Lower leg skin (tissue), 4 donors: Measurements from ENCODE around the gene PRPF31. TPM values are rescaled to one million over a fixed set of nuclear protein-coding genes. Genes with fewer than 3 reads are reported as not detected.
A peak's percentile ranks its signal among the peaks of the same experiment; 100 is the strongest.
"Not testable (repeated sequence)": the region's sequence is repeated elsewhere in the genome, so short reads cannot be mapped to it uniquely, and the experiment has no call there.

Source experiments
- DNase-seq, 2 donors: peaks; one replicate each; pipeline ENCODE4 v3.0.0-alpha.2; 2019; ENCODE audit warnings: low spot score in 2 of 2
- H3K4me3 ChIP-seq: fragments of 200-600 bp; sonication (generic); 2 replicates; pipeline ENCODE4 v1.5.1; 2017; ENCODE audit warnings: mild to moderate bottlenecking, low read depth; ENCODE audit not compliant: poor library complexity, severe bottlenecking
- POLR2A ChIP-seq, 2 donors: fragments of 450-650 bp; IDR thresholded peaks; one replicate each; pipeline ENCODE4 v1.6.1; 2016 to 2017; ENCODE audit warnings: antibody characterized with exemption in 2 of 2, mild to moderate bottlenecking in 1 of 2, moderate library complexity in 1 of 2
- WGBS, 2 donors: methylation state at CpG; one replicate each; pipeline ENCODE4 v1.1.5; 2018; 5-methylcytosine and 5-hydroxymethylcytosine counted together
- intact Hi-C: fragments of 100-400 bp; cut with DNase I; formaldehyde crosslinking; loops from one replicate; pipeline ENCODE4 v1.15.0; 2023; ENCODE audit warnings: low total_unique reads
- total RNA-seq, 4 donors: library from RNA; depleted of rRNA; stranded (reverse); fragments of >200 nt; gene quantifications; one replicate each; pipeline ENCODE4 v1.1.0, GENCODE V29; 2016
- TF ChIP-seq, protein P1 (sequence below), 3 donors: fragments of 450-650 bp; IDR thresholded peaks; one replicate each; pipeline ENCODE4 v1.5.1; 2016; ENCODE audit warnings: antibody characterized with exemption in 3 of 3, mild to moderate bottlenecking in 3 of 3, moderate library complexity in 2 of 3

Gene PRPF31
- total RNA-seq, 4 donors from 2014 or later = 39.2 to 65.1 (median 47.3) TPM

DNA sequence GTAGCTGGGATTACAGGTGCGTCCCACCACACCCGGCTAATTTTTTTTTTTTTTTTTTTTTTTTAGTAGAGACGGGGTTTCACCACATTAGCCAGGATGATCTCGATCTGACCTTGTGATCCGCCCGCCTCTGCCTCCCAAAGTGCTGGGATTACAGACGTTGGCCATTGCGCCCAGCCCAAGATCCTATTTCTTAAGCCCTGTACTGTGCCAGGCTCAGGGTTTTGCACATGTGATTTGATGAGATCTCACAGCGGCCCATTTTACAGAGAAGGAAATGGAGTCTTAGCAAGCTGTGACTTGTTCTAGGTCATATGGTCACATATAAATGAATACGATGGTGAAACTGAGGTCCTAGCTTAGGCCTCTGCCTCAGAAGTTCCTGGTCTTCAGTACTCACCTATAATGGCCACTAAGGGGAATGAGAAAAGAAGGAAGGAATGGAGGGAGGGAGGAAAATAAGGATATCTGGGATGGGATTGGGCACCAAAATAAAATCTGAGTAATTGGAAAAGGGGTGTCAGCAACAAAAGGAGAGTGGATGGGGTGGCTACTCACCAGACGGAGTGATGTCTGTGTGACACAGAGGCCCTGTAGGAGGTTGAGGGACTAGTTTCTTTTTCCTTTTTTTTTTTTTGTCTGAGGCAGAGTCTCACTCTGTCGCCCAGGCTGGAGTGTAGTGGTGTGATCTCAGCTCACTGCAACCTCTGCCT lies 16.2 kb upstream of the PRPF31 start:
- DNase-seq = no peak
- H3K4me3 ChIP-seq = no peak overlapping the region
- 86 to 89% methylated on average over 11 to 12 of the region's 12 CpGs for WGBS, 2 donors
- intact Hi-C loops = no loop called here
- TF ChIP-seq, protein P1, sequence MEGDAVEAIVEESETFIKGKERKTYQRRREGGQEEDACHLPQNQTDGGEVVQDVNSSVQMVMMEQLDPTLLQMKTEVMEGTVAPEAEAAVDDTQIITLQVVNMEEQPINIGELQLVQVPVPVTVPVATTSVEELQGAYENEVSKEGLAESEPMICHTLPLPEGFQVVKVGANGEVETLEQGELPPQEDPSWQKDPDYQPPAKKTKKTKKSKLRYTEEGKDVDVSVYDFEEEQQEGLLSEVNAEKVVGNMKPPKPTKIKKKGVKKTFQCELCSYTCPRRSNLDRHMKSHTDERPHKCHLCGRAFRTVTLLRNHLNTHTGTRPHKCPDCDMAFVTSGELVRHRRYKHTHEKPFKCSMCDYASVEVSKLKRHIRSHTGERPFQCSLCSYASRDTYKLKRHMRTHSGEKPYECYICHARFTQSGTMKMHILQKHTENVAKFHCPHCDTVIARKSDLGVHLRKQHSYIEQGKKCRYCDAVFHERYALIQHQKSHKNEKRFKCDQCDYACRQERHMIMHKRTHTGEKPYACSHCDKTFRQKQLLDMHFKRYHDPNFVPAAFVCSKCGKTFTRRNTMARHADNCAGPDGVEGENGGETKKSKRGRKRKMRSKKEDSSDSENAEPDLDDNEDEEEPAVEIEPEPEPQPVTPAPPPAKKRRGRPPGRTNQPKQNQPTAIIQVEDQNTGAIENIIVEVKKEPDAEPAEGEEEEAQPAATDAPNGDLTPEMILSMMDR (IDR thresholded peaks at IDR 0.05) = no peak
- no peak for TF ChIP-seq POLR2A (IDR thresholded peaks at IDR 0.05)

DNA sequence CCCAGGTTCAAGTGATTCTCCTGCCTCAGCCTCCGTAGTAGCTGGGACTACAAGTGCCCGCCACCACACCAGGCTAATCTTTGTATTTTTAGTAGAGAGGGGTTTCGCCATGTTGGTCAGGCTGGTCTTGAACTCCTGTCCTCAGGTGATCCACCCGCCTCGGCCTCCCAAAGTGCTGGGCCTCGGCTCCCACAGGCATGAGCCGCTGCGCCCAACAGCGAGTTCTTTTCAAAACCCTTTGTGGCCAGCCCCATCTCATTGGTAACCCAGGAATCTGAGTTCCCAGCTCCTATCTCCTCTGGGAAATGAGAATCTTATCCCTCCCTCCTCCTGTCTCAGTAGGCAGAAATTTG lies 15.7 kb upstream of the PRPF31 start:
- 81 to 88% methylated on average over 9 of the region's 9 CpGs for WGBS, 2 donors
- H3K4me3 ChIP-seq, DNase-seq, intact Hi-C loops: not testable (repeated sequence)

DNA sequence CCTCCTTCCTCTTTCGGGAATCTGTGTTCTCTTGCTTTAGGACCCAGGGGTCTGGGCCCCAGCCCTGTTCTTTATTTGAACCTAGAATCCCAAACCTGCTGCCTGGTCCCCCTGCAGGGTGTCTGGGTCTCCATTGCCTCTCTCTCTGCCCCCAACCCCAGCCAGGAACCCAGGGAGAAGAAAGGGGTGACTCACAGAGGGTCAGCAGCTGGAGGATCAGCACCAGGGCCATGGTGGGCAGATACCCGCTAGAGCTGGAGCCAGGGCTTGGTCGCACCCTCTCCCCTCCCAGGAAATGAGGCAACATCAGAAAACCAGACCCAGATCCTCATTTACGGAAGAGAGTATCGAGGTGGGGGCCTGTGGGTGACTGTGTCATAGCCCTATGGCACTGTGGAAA lies 15.0 kb upstream of the PRPF31 start, which contains the start of gene OSCAR:
Gene OSCAR (minus strand): TSS at position 243 of the 400 bp plus-strand sequence. CDS start 11 bp downstream, at position 232.
- no peak within 1 kb of the TSS for H3K4me3 ChIP-seq
- intact Hi-C loops = no loop called here
- 48 to 49% methylated on average over 5 of the region's 5 CpGs for WGBS, 2 donors
- no peak for DNase-seq
- no peak for TF ChIP-seq POLR2A (IDR thresholded peaks at IDR 0.05)
- TF ChIP-seq, protein P1 (IDR thresholded peaks at IDR 0.05) = no peak

DNA sequence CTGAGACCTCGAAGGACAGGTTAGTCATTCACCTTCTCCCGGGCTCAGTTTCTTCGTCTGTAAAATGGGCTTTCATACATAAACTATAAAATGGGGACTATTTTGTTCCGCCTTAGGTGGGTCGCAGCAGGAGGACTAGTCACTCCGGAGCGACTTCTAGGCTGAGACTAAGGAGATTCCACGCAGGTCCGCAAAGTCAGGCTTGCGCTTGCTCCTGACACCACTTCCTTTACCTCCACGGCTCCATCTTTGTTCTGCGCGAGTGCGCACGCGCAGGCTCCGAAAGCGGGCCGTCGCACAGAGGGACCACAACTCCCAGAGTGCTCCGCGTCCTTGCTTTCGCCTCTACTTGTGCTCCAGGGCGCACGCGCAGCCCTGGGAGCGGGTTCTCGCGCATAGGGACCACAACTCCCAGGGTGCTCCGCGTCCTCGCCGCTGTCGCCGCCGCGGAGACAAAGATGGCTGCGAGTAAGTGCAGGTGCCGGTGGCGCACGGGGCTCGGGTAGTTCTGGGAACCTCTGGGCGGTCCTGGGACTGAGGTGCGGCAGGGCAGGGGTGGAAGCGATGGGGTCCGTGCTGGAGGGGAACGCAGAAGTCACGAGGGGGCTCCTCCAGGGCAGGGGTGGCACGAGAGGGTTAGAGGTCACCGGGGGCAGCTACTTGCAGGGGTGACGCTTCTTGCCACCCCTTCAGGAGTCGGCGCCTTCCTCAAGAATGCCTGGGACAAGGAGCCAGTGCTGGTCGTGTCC lies 13.0 kb upstream of the PRPF31 start, which contains the start of gene NDUFA3:
Gene NDUFA3 (plus strand): TSS at position 435 of the 749 bp plus-strand sequence. CDS start 24 bp downstream, at position 459.
- WGBS, 2 donors = 3 to 4% methylated on average over 40 to 54 of the region's 54 CpGs
- peak within 1 kb of the TSS; percentile 70 for H3K4me3 ChIP-seq
- DNase-seq = peak; percentile 97 to 99
- intact Hi-C loops = no loop called here
- TF ChIP-seq POLR2A (IDR thresholded peaks at IDR 0.05) = no peak

DNA sequence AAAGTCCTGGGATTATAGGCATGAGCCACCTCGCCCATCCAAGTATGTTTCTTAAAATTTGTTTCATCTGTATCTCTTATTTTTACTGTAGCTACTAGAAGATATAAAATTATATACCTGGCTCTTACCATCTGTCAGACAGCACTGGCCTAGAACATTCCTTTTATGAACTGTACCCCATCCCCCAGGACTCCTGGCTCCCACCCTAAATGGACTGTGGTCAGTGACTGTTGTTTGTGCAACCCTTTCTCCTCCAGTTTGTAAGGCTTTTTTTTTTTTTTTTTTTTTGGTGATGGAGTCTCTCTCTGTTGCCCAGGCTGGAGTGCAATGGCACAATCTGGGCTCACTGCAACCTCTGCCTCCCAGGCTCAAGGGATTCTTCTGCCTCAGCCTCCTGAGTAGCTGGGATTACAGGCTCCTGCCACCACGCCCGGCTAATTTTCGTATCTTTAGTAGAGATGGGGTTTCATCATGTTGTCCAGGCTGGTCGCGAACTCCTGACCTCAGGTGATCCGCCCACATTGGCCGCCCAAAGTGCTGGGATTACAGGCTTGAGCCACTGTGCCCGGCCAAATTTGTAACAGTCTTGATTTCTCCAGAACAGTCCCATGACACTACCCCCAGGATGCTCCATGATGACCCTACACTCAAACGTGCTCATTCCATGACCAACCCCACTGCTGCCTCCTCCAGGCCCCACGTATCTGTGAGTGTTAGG lies 10.4 kb upstream of the PRPF31 start:
- intact Hi-C loops = no loop called here
- WGBS, 2 donors = 81 to 88% methylated on average over 11 of the region's 11 CpGs
- no peak for DNase-seq
- no peak overlapping the region for H3K4me3 ChIP-seq
- no peak for TF ChIP-seq POLR2A (IDR thresholded peaks at IDR 0.05)
- TF ChIP-seq, protein P1 (IDR thresholded peaks at IDR 0.05) = no peak

DNA sequence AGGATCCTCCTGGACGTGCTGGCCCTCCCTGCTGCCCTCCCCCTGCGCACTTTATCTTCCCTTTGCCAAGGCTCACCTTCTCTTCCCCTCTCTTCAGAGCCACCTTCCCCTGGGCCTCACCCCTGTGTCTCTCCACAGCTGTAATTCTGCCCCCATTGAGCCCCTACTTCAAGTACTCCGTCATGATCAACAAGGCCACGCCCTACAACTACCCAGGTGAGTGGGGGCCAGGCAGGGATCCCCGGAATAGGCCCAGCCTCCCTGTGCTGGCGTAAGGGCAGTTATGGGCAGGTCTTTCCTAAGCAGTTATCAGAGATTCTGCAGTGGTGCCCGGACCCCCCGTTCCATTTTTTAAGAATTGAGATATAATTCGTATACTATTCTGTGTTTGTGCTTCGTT lies 9.8 kb upstream of the PRPF31 start:
- no peak for DNase-seq
- H3K4me3 ChIP-seq = no peak overlapping the region
- 92% methylated on average over 10 of the region's 10 CpGs for WGBS, 2 donors
- intact Hi-C loops = no loop called here
- TF ChIP-seq POLR2A (IDR thresholded peaks at IDR 0.05) = no peak
- TF ChIP-seq, protein P1 (IDR thresholded peaks at IDR 0.05) = no peak
